ENCODE measurements around the gene SAAL1. TPM values are rescaled to one million over a fixed set of nuclear protein-coding genes. Genes with fewer than 3 reads are reported as not detected.

Gene SAAL1
- total and polyA plus RNA-seq, 2 experiments from 2014 or later: 11.7 to 17.8 TPM

DNA sequence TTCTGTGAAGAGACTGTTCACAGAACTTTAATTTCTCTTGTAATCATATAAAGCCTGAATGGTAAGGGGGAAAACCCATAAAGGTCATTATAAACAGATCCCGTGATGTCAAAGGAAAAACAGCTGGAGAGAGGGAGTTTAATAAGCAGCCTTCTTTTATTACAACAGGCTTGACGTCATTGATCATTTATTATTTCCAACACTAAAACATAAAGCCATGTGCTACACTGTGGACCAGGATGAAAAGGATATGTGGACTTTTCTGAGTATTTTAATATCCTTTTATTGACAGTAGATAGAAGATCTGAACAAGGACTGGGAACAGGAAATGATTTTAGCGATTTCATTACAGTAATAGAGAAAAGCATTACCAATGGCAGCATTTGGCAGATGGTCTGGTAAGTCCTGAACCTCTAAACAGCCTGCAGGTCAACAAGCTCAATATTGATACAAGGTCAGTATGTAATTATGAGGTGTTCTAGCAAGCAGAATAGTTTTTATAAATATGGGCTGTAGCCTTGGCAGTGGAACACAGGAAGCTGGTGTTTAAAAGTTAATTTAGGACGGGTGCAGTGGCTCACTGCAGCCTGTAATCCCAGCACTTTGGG lies 34.7 kb downstream of the SAAL1 start:
- H3K9me2 ChIP-seq (replicated peaks; ENCODE audit: insufficient read depth): no peaks in the 10 kb centered on the region
- TF ChIP-seq EZH2 (IDR thresholded peaks at IDR 0.05; ENCODE audit: borderline replicate concordance) (no peak), EZH2phosphoT487 (IDR thresholded peaks at IDR 0.05; ENCODE audit: low read depth, severe bottlenecking, unreplicated experiment) (no peak)
- TF ChIP-seq, protein P1, sequence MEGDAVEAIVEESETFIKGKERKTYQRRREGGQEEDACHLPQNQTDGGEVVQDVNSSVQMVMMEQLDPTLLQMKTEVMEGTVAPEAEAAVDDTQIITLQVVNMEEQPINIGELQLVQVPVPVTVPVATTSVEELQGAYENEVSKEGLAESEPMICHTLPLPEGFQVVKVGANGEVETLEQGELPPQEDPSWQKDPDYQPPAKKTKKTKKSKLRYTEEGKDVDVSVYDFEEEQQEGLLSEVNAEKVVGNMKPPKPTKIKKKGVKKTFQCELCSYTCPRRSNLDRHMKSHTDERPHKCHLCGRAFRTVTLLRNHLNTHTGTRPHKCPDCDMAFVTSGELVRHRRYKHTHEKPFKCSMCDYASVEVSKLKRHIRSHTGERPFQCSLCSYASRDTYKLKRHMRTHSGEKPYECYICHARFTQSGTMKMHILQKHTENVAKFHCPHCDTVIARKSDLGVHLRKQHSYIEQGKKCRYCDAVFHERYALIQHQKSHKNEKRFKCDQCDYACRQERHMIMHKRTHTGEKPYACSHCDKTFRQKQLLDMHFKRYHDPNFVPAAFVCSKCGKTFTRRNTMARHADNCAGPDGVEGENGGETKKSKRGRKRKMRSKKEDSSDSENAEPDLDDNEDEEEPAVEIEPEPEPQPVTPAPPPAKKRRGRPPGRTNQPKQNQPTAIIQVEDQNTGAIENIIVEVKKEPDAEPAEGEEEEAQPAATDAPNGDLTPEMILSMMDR (IDR thresholded peaks at IDR 0.05; ENCODE audit: poor library complexity): no peak
- no peaks in the 10 kb centered on the region for H4K20me1 ChIP-seq (ENCODE audit: insufficient read depth, poor library complexity, severe bottlenecking)
- 74% methylated on average over 4 of the region's 4 CpGs for WGBS (ENCODE audit: low lambda C conversion rate, missing lambda C conversion rate)
- H3K36me3 ChIP-seq (replicated peaks; ENCODE audit: insufficient read depth, low read depth): no peaks in the 10 kb centered on the region
- H3K79me2 ChIP-seq: no peaks in the 10 kb centered on the region
- H3K27me3 ChIP-seq: no peaks in the 10 kb centered on the region
- no peaks in the 10 kb centered on the region for H3K4me1 ChIP-seq (ENCODE audit: insufficient read depth)
- no peaks in the 10 kb centered on the region for H3K9me3 ChIP-seq (ENCODE audit: low read depth)
- no peak overlapping the region for H2AFZ ChIP-seq
- peak overlapping the region; percentile 21 for H3K27ac ChIP-seq
- DNase-seq (ENCODE audit: low spot score): no peak
- H3K4me3 ChIP-seq: no peak overlapping the region
- H3K4me2 ChIP-seq: no peak overlapping the region

DNA sequence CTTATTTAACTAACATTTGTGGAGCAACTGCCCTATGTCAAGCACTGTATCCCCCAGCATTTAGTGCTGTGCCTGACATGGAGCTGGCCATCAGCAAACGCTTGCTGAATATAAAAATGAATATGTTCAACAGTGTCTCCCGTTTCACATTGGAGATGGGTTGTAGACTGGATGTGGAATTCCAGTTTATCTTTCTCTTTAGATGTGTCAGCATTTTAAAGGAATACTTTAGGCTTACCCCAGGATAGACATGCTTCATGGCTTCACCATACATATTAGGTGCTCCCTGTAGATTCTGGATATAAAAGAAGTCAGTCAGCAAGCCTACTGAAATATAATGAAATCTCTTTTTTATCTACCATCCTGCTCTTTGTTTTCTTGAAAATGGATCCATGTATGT lies 38.5 kb downstream of the SAAL1 start:
- Histone ChIP-seq H3K4me3 (no peak overlapping the region), H3K4me2 (no peak overlapping the region), H4K20me1 (ENCODE audit: insufficient read depth, poor library complexity, severe bottlenecking) (no peaks in the 10 kb centered on the region), H3K36me3 (replicated peaks; ENCODE audit: insufficient read depth, low read depth) (no peaks in the 10 kb centered on the region), H3K4me1 (ENCODE audit: insufficient read depth) (peaks cover 6% of the 10 kb centered on the region), H3K9me2 (replicated peaks; ENCODE audit: insufficient read depth) (no peaks in the 10 kb centered on the region), H3K79me2 (no peaks in the 10 kb centered on the region), H2AFZ (no peak overlapping the region), H3K27me3 (no peaks in the 10 kb centered on the region), H3K27ac (no peak overlapping the region), H3K9me3 (ENCODE audit: low read depth) (no peaks in the 10 kb centered on the region)
- 87% methylated on average over 2 of the region's 2 CpGs for WGBS (ENCODE audit: low lambda C conversion rate, missing lambda C conversion rate)
- no peak for DNase-seq (ENCODE audit: low spot score)
- TF ChIP-seq EZH2 (IDR thresholded peaks at IDR 0.05; ENCODE audit: borderline replicate concordance) (no peak), EZH2phosphoT487 (IDR thresholded peaks at IDR 0.05; ENCODE audit: low read depth, severe bottlenecking, unreplicated experiment) (no peak)
- TF ChIP-seq, protein P1 (IDR thresholded peaks at IDR 0.05; ENCODE audit: poor library complexity): no peak

DNA sequence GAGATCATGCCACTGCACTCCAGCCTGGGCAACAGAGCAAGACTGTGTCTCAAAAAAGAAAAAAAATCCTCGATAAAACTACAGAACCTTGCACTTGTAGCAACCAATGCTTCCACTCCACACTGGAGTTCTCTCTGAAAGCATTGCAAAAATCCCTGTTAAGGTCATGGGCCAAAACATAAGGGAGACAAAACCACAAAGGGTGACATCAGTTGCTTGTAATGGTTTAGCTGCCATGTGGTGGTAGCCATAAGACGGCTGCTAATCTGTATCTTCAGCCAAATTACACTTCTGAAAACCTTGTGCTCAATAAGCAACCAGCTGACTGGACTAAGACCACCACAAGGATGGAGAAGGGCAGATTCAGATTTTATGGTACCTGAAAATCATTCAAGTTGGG lies 39.3 kb downstream of the SAAL1 start:
- H3K79me2 ChIP-seq: no peaks in the 10 kb centered on the region
- no peaks in the 10 kb centered on the region for H3K9me2 ChIP-seq (replicated peaks; ENCODE audit: insufficient read depth)
- WGBS (ENCODE audit: low lambda C conversion rate, missing lambda C conversion rate): 96% methylated on average over 2 of the region's 2 CpGs
- no peaks in the 10 kb centered on the region for H3K27me3 ChIP-seq
- no peak for DNase-seq (ENCODE audit: low spot score)
- no peaks in the 10 kb centered on the region for H3K36me3 ChIP-seq (replicated peaks; ENCODE audit: insufficient read depth, low read depth)
- H3K4me1 ChIP-seq (ENCODE audit: insufficient read depth): peaks cover 6% of the 10 kb centered on the region
- no peak overlapping the region for H3K4me3 ChIP-seq
- no peaks in the 10 kb centered on the region for H3K9me3 ChIP-seq (ENCODE audit: low read depth)
- no peaks in the 10 kb centered on the region for H4K20me1 ChIP-seq (ENCODE audit: insufficient read depth, poor library complexity, severe bottlenecking)
- no peak overlapping the region for H2AFZ ChIP-seq
- H3K27ac ChIP-seq: no peak overlapping the region
- H3K4me2 ChIP-seq: no peak overlapping the region
- TF ChIP-seq EZH2phosphoT487 (IDR thresholded peaks at IDR 0.05; ENCODE audit: low read depth, severe bottlenecking, unreplicated experiment): no peak

DNA sequence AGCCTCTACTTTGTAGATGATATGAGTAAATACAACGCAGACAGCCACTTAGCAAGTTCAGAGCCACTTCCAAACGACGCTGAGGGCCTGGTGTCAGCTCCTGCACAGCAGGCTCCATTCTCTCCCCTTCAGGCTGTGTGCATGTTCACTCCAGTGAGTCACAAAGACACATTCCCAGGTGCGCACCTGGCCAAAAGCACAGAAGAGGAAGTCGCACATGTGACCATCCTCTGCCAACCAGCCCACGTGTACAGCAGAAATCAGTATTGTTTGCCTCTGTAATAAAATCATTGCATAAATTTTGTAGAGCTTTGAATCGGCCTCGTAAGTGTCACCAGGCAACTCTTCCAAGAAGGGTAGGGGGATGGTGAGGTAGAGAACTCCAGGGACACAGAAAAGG lies 40.3 kb downstream of the SAAL1 start:
- Histone ChIP-seq H3K9me3 (ENCODE audit: low read depth) (no peaks in the 10 kb centered on the region), H3K27me3 (no peaks in the 10 kb centered on the region), H3K4me3 (no peak overlapping the region), H3K9me2 (replicated peaks; ENCODE audit: insufficient read depth) (no peaks in the 10 kb centered on the region), H3K4me1 (ENCODE audit: insufficient read depth) (peaks cover 6% of the 10 kb centered on the region), H3K36me3 (replicated peaks; ENCODE audit: insufficient read depth, low read depth) (no peaks in the 10 kb centered on the region), H3K4me2 (no peak overlapping the region), H3K79me2 (no peaks in the 10 kb centered on the region), H2AFZ (no peak overlapping the region), H4K20me1 (ENCODE audit: insufficient read depth, poor library complexity, severe bottlenecking) (no peaks in the 10 kb centered on the region), H3K27ac (no peak overlapping the region)
- TF ChIP-seq EZH2 (IDR thresholded peaks at IDR 0.05; ENCODE audit: borderline replicate concordance): no peak
- TF ChIP-seq, protein P1 (IDR thresholded peaks at IDR 0.05; ENCODE audit: poor library complexity): no peak
- TF ChIP-seq EZH2phosphoT487 (IDR thresholded peaks at IDR 0.05; ENCODE audit: low read depth, severe bottlenecking, unreplicated experiment): no peak
- WGBS (ENCODE audit: low lambda C conversion rate, missing lambda C conversion rate): 83% methylated on average over 8 of the region's 8 CpGs
- DNase-seq (ENCODE audit: low spot score): no peak
